HEK293 (cell line): Measurements from ENCODE around the gene MRPS27.

Experiments used
- CTCF ChIA-PET: fragments of 350-600 bp; formaldehyde crosslinking; extraction: SDS; loops from one replicate; lab custom pipeline; 2021; ENCODE audit warnings: antibody characterized with exemption; lab: Yijun Ruan, JAX
- POLR2A ChIA-PET: fragments of 300-600 bp; formaldehyde crosslinking; extraction: SDS; loops from one replicate; lab custom pipeline; 2020; ENCODE audit warnings: antibody characterized with exemption, inconsistent platforms; lab: Yijun Ruan, JAX
- H3K27ac ChIP-seq: fragments of 200-500 bp; sonication (Bioruptor generic); 2 replicates; pipeline ENCODE4 v1.5.1; 2014; ENCODE audit warnings: low read depth, low read length, control low read depth, inconsistent platforms; ENCODE audit errors: extremely low read depth
- H3K36me3 ChIP-seq, 2 experiments: fragments of 200-500 bp in 1 of 2; sonication (Bioruptor generic) in 1 of 2; 1 replicate in 1 of 2; 2 replicates in 1 of 2; pipeline ENCODE4 v1.5.1; 2014 to 2017; ENCODE audit warnings: inconsistent platforms in 2 of 2, low read length in 2 of 2; ENCODE audit not compliant: control insufficient read depth in 2 of 2, insufficient read depth in 1 of 2
- H3K4me1 ChIP-seq: fragments of 200-500 bp; sonication (Bioruptor generic); 2 replicates; pipeline ENCODE4 v1.5.1; 2014; ENCODE audit warnings: mild to moderate bottlenecking, low read length, inconsistent platforms; ENCODE audit not compliant: control insufficient read depth, insufficient read depth
- H3K4me3 ChIP-seq: 2 replicates; pipeline ENCODE4 v1.5.1; 2011; ENCODE audit warnings: low read depth, mild to moderate bottlenecking, control low read depth, low read length, moderate library complexity
- H3K9me3 ChIP-seq: fragments of 200-500 bp; sonication (Bioruptor generic); 2 replicates; pipeline ENCODE4 v1.5.1; 2014; ENCODE audit warnings: low read depth, low read length, inconsistent platforms; ENCODE audit not compliant: control insufficient read depth, insufficient read depth
- BCL11A ChIP-seq: fragments of 450-650 bp; formaldehyde crosslinking; IDR thresholded peaks from 2 replicates; pipeline ENCODE4 v1.5.1; 2016; ENCODE audit warnings: low read depth, missing biosample characterization, missing genetic modification characterization
- CTCF ChIP-seq: fragments of 450-650 bp; formaldehyde crosslinking; IDR thresholded peaks from 2 replicates; pipeline ENCODE4 v1.5.1; 2016; ENCODE audit warnings: missing biosample characterization, missing genetic modification characterization
- FEZF1 ChIP-seq: fragments of 450-650 bp; formaldehyde crosslinking; IDR thresholded peaks from 2 replicates; pipeline ENCODE4 v1.5.1; 2016; ENCODE audit warnings: missing biosample characterization, missing genetic modification characterization
- OVOL3 ChIP-seq: fragments of 450-650 bp; formaldehyde crosslinking; IDR thresholded peaks from 2 replicates; pipeline ENCODE4 v1.5.1; 2016; ENCODE audit warnings: missing biosample characterization, missing genetic modification characterization
- PBX3 ChIP-seq: sonication (generic); formaldehyde crosslinking; IDR thresholded peaks from 2 replicates; pipeline ENCODE4 v1.8.1; 2022; ENCODE audit warnings: mild to moderate bottlenecking, moderate library complexity, missing genetic modification reagents
- PRDM6 ChIP-seq: fragments of 450-650 bp; formaldehyde crosslinking; IDR thresholded peaks from 2 replicates; pipeline ENCODE4 v1.5.1; 2017; ENCODE audit warnings: missing biosample characterization, missing genetic modification characterization
- SCRT1 ChIP-seq: fragments of 450-650 bp; formaldehyde crosslinking; IDR thresholded peaks from 2 replicates; pipeline ENCODE4 v1.5.1; 2016; ENCODE audit warnings: missing biosample characterization, missing genetic modification characterization, borderline replicate concordance
- TCF7L2 ChIP-seq: IDR thresholded peaks from 2 replicates; pipeline ENCODE4 v1.6.1; 2011; ENCODE audit warnings: low read depth, mild to moderate bottlenecking, inconsistent platforms, low read length, moderate library complexity, borderline replicate concordance
- TSHZ1 ChIP-seq: fragments of 450-650 bp; formaldehyde crosslinking; IDR thresholded peaks from 2 replicates; pipeline ENCODE4 v1.5.1; 2016; ENCODE audit warnings: missing biosample characterization, missing genetic modification characterization, borderline replicate concordance
- ZBTB21 ChIP-seq: fragments of 450-650 bp; formaldehyde crosslinking; IDR thresholded peaks from 2 replicates; pipeline ENCODE4 v1.5.1; 2017; ENCODE audit warnings: missing biosample characterization, missing genetic modification characterization
- ZBTB44 ChIP-seq: fragments of 450-650 bp; IDR thresholded peaks from 2 replicates; pipeline ENCODE4 v1.5.1; 2018; ENCODE audit warnings: missing biosample characterization, mild to moderate bottlenecking, missing genetic modification characterization
- ZEB2 ChIP-seq: fragments of 450-650 bp; formaldehyde crosslinking; IDR thresholded peaks from 2 replicates; pipeline ENCODE4 v1.5.1; 2016; ENCODE audit warnings: missing biosample characterization, missing genetic modification characterization
- ZNF10 ChIP-seq: fragments of 450-650 bp; formaldehyde crosslinking; IDR thresholded peaks from 2 replicates; pipeline ENCODE4 v1.5.1; 2017; ENCODE audit warnings: missing biosample characterization, missing genetic modification characterization
- ZNF18 ChIP-seq: fragments of 450-650 bp; formaldehyde crosslinking; IDR thresholded peaks from 2 replicates; pipeline ENCODE4 v1.5.1; 2016; ENCODE audit warnings: missing biosample characterization, missing genetic modification characterization
- ZNF2 ChIP-seq: fragments of 450-650 bp; formaldehyde crosslinking; IDR thresholded peaks from 2 replicates; pipeline ENCODE4 v1.5.1; 2016; ENCODE audit warnings: missing biosample characterization, missing genetic modification characterization
- ZNF24 ChIP-seq: fragments of 450-650 bp; formaldehyde crosslinking; IDR thresholded peaks from 2 replicates; pipeline ENCODE4 v1.5.1; 2016; ENCODE audit warnings: missing biosample characterization, missing genetic modification characterization
- ZNF280C ChIP-seq: fragments of 450-650 bp; formaldehyde crosslinking; IDR thresholded peaks from 2 replicates; pipeline ENCODE4 v1.5.1; 2016; ENCODE audit warnings: missing biosample characterization, missing genetic modification characterization
- ZNF37A ChIP-seq: fragments of 450-650 bp; IDR thresholded peaks from 2 replicates; pipeline ENCODE4 v1.5.1; 2018; ENCODE audit warnings: missing biosample characterization, missing genetic modification characterization
- ZNF704 ChIP-seq: fragments of 450-650 bp; formaldehyde crosslinking; IDR thresholded peaks from 2 replicates; pipeline ENCODE4 v1.5.1; 2016; ENCODE audit warnings: missing biosample characterization, missing genetic modification characterization
- ZXDB ChIP-seq: fragments of 450-650 bp; formaldehyde crosslinking; IDR thresholded peaks from 2 replicates; pipeline ENCODE4 v1.5.1; 2016; ENCODE audit warnings: missing biosample characterization, missing genetic modification characterization

Gene MRPS27

GRCh38 chr5:72265032-72265877 lies 54.8 kb downstream of the MRPS27 start:
- Histone ChIP-seq H3K4me1 (peaks cover 45% of the 10 kb centered on the region), H3K4me3 (no peak overlapping the region), H3K27ac (no peak overlapping the region; the same call in 1 of the 2 replicates), H3K36me3 (no peaks in the 10 kb centered on the region; a peak in 1 of 3 replicates), H3K9me3 (no peaks in the 10 kb centered on the region)
- ChIA-PET CTCF (interaction anchor here (0.6 to 1.5 kb wide), 3 partner anchors 43 to 85 kb away, joined by 3 to 6 read pairs (median 3); no protein-coding TSS in a partner anchor), POLR2A (no interaction called here)
- peak; percentile 64 for TF ChIP-seq FEZF1 (tag by site-specific recombination)
- no peak for TF ChIP-seq ZNF37A (tag by site-specific recombination)
- 0 out of 2 replicates have a peak, but pooled peaks have one; percentile 40 for TF ChIP-seq BCL11A (tag by site-specific recombination)
- TF ChIP-seq ZNF2 (tag by site-specific recombination), result no peak
- TF ChIP-seq ZNF280C, result no peak
- peak; percentile 50; the same call in 1 of the 2 replicates for TF ChIP-seq ZBTB44 (tag by site-specific recombination)
- peak; percentile 59; the same call in 1 of the 2 replicates for TF ChIP-seq ZNF18 (tag by site-specific recombination)
- peak; percentile 78; the same call in 1 of the 2 replicates for TF ChIP-seq ZXDB (tag by site-specific recombination)
- TF ChIP-seq ZNF10 (tag by site-specific recombination), result 0 out of 2 replicates have a peak, but pooled peaks have one; percentile 9
- peak; percentile 74; the same call in 1 of the 2 replicates for TF ChIP-seq TSHZ1 (tag by site-specific recombination)
- peak; percentile 36; the same call in 1 of the 2 replicates for TF ChIP-seq ZNF24 (tag by site-specific recombination)
- TF ChIP-seq SCRT1, result peak; percentile 66; the same call in 1 of the 2 replicates
- TF ChIP-seq CTCF (tag by site-specific recombination), result no peak
- 0 out of 2 replicates have a peak, but pooled peaks have one; percentile 25 for TF ChIP-seq ZEB2 (tag by site-specific recombination)
- TF ChIP-seq ZNF704 (tag by site-specific recombination), result no peak
- TF ChIP-seq PRDM6 (tag by site-specific recombination), result peak; percentile 80
- 0 out of 2 replicates have a peak, but pooled peaks have one; percentile 22 for TF ChIP-seq TCF7L2
- TF ChIP-seq OVOL3 (tag by site-specific recombination), result peak; percentile 85
- no peak for TF ChIP-seq PBX3
- no peak for TF ChIP-seq ZBTB21 (tag by site-specific recombination)
